Measurements from ENCODE around the gene LSM2.

The LSM2 gene

DNA sequence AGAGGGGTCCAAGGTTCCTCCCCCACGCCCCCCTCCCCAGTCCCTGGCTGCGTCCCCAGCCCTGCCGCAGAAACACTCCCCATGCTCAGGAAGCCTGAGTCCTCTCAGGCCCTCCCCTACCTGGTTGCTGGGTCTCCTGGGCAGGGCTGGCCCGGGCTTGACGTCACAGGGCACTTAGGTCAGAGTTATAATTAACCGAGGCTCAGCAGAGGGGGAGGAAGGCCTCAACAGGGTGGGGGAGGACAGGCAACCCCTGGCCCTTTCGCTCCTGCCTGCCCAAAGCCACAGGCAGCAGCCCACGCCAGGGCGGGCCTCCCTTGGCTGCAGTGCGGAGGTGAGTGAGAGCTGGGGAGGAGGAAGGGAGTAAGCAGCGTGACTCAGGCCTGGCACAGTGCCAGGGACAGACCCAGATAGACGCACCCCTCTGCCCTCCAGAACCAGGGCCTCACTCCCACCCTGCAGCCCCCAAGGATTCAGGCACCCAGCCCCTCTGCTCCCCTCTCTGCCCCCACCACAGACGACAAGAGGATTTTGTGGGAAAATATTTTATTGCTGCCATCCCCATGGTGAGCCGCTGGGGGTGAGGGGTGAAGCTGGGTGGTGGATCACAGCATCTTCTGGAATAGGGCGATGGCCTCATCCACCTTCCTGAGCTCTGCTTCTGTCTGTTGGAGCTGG, 29.6 kb downstream of the LSM2 start, which contains the start of gene VWA7:
Gene VWA7 (minus strand): TSS at position 340 of the 678 bp plus-strand sequence. CDS start 549 bp downstream, outside the sequence.
- Histone ChIP-seq H3K9me3 (ENCODE audit: insufficient read depth, low read depth, low read length) (no peaks in the 10 kb centered on the region), H3K4me3 (ENCODE audit: low read length, poor library complexity, severe bottlenecking) (no peak within 1 kb of the TSS), H3F3A (ENCODE audit: low read depth) (no peaks in the 10 kb centered on the region), H2AFZ (ENCODE audit: low read length) (no peak within 1 kb of the TSS), H3K9me2 (replicated peaks; ENCODE audit: low read depth, low read length) (no peaks in the 10 kb centered on the region), H4K20me1 (ENCODE audit: insufficient read depth, low read length, poor library complexity, severe bottlenecking) (no peaks in the 10 kb centered on the region), H3K27me3 (ENCODE audit: insufficient read depth, low read length, poor library complexity, severe bottlenecking) (no peaks in the 10 kb centered on the region), H3K4me1 (ENCODE audit: insufficient read depth, low read length, poor library complexity, severe bottlenecking) (peaks cover 16% of the 10 kb centered on the region), H3K4me2 (ENCODE audit: low read depth, low read length, poor library complexity, severe bottlenecking) (no peak within 1 kb of the TSS), H3K79me2 (ENCODE audit: insufficient read depth, low read length) (no peaks in the 10 kb centered on the region), H3K36me3 (ENCODE audit: insufficient read depth, low read length) (peaks cover 27% of the 10 kb centered on the region; the same call in 1 of the 2 replicates), H3K9ac (ENCODE audit: low read depth, low read length, poor library complexity, severe bottlenecking) (no peak within 1 kb of the TSS)
- TF ChIP-seq EZH2phosphoT487 (IDR thresholded peaks at IDR 0.05; ENCODE audit: borderline replicate concordance), result no peak
- TF ChIP-seq, protein P1, sequence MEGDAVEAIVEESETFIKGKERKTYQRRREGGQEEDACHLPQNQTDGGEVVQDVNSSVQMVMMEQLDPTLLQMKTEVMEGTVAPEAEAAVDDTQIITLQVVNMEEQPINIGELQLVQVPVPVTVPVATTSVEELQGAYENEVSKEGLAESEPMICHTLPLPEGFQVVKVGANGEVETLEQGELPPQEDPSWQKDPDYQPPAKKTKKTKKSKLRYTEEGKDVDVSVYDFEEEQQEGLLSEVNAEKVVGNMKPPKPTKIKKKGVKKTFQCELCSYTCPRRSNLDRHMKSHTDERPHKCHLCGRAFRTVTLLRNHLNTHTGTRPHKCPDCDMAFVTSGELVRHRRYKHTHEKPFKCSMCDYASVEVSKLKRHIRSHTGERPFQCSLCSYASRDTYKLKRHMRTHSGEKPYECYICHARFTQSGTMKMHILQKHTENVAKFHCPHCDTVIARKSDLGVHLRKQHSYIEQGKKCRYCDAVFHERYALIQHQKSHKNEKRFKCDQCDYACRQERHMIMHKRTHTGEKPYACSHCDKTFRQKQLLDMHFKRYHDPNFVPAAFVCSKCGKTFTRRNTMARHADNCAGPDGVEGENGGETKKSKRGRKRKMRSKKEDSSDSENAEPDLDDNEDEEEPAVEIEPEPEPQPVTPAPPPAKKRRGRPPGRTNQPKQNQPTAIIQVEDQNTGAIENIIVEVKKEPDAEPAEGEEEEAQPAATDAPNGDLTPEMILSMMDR (conservative IDR thresholded peaks at IDR 0.05; ENCODE audit: low read length), result no peak

DNA sequence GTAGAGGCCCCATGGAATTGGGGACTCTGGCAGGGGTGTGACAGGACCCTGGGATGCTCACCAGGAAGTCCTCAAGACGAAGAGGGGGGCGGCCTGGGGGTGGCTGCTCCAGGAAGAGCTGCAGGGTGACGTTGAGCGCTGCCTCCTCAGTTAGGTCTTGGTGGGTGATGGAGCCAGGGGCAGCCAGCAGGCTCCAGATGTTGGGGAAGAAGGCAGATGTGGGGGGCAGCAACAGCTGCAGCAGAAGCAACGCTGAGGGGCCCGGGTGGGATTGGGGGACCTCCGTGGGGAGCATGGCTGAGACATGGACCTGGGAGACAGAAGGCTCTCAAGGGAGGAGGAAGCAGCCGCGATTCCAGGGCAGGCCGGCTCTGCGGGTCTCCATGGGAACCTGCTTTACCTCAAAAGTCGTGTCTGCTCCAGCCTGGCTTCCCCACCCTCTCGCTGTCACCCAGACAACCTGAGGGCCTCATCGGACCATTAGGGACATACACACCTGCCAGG, 30.2 kb downstream of the LSM2 start:
- Histone ChIP-seq H3K79me2 (ENCODE audit: insufficient read depth, low read length) (no peaks in the 10 kb centered on the region), H3K9ac (ENCODE audit: low read depth, low read length, poor library complexity, severe bottlenecking) (no peak overlapping the region), H3F3A (ENCODE audit: low read depth) (no peaks in the 10 kb centered on the region), H2AFZ (ENCODE audit: low read length) (no peak overlapping the region), H3K36me3 (ENCODE audit: insufficient read depth, low read length) (peaks cover 21% of the 10 kb centered on the region; the same call in 1 of the 2 replicates), H3K4me2 (ENCODE audit: low read depth, low read length, poor library complexity, severe bottlenecking) (no peak overlapping the region), H3K4me1 (ENCODE audit: insufficient read depth, low read length, poor library complexity, severe bottlenecking) (peaks cover 18% of the 10 kb centered on the region), H3K9me3 (ENCODE audit: insufficient read depth, low read depth, low read length) (no peaks in the 10 kb centered on the region), H3K27me3 (ENCODE audit: insufficient read depth, low read length, poor library complexity, severe bottlenecking) (no peaks in the 10 kb centered on the region), H3K4me3 (ENCODE audit: low read length, poor library complexity, severe bottlenecking) (no peak overlapping the region), H4K20me1 (ENCODE audit: insufficient read depth, low read length, poor library complexity, severe bottlenecking) (no peaks in the 10 kb centered on the region), H3K9me2 (replicated peaks; ENCODE audit: low read depth, low read length) (no peaks in the 10 kb centered on the region)
- TF ChIP-seq, protein P1 (conservative IDR thresholded peaks at IDR 0.05; ENCODE audit: low read length), result no peak
- TF ChIP-seq EZH2phosphoT487 (IDR thresholded peaks at IDR 0.05; ENCODE audit: borderline replicate concordance), result no peak

DNA sequence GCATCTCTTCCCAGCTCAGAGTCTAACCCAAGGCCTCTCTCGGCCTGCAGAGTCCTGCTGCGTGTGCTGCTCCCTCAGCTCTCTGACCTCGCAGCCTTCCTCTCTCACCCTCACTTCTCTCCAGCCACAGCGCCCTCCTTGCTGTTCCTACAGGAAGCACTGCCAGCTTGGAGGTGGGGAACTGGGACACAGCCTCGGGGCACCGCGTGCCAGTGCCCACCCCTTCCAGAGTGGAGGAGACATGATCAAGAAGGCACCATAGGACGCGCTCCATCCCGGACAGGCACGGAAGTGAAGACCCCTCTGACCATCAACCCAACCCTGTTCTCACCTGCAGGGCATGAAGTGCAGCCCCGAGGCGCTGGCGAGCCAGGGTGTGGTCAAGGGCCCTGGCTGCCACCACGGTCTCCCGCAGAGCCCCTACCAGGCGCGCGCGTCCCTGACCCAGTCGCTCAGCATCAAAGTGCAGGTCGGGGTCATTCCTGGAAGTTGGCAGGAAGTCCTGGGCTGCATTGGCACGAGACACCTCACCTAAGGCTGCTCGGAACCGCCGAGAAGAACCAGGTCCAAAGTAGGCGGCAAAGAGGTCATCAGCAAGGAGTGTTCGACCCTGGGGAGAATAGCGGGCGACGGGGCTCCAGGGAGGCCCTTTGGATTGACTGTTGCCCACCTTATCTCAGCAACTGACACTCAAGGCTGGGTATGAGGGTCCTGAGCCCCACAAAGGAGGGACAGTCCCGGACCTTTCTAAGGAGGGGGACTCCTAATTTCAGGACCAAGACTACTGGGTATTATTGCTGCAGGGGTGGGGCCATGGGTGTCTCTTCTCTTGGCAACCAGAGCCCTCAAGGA, 30.9 kb downstream of the LSM2 start:
- Histone ChIP-seq H3K79me2 (ENCODE audit: insufficient read depth, low read length) (no peaks in the 10 kb centered on the region), H3K36me3 (ENCODE audit: insufficient read depth, low read length) (peaks cover 17% of the 10 kb centered on the region; the same call in 1 of the 2 replicates), H3F3A (ENCODE audit: low read depth) (no peaks in the 10 kb centered on the region), H3K27me3 (ENCODE audit: insufficient read depth, low read length, poor library complexity, severe bottlenecking) (no peaks in the 10 kb centered on the region), H3K9me2 (replicated peaks; ENCODE audit: low read depth, low read length) (no peaks in the 10 kb centered on the region), H3K9me3 (ENCODE audit: insufficient read depth, low read depth, low read length) (no peaks in the 10 kb centered on the region), H4K20me1 (ENCODE audit: insufficient read depth, low read length, poor library complexity, severe bottlenecking) (no peaks in the 10 kb centered on the region), H3K9ac (ENCODE audit: low read depth, low read length, poor library complexity, severe bottlenecking) (no peak overlapping the region), H3K4me1 (ENCODE audit: insufficient read depth, low read length, poor library complexity, severe bottlenecking) (peaks cover 18% of the 10 kb centered on the region), H3K4me3 (ENCODE audit: low read length, poor library complexity, severe bottlenecking) (no peak overlapping the region), H3K4me2 (ENCODE audit: low read depth, low read length, poor library complexity, severe bottlenecking) (no peak overlapping the region), H2AFZ (ENCODE audit: low read length) (no peak overlapping the region)
- TF ChIP-seq EZH2phosphoT487 (IDR thresholded peaks at IDR 0.05; ENCODE audit: borderline replicate concordance), result no peak
- TF ChIP-seq, protein P1 (conservative IDR thresholded peaks at IDR 0.05; ENCODE audit: low read length), result no peak

Data from Loucy (cell line).